Measurements from ENCODE around the gene KDM3B. TPM values are rescaled to one million over a fixed set of nuclear protein-coding genes. Genes with fewer than 3 reads are reported as not detected.

Gene KDM3B
- total RNA-seq, 1 donor from 2014 or later = 42.4 TPM

- DNase-seq (ENCODE audit: low read depth) (no peak), FAIRE-seq (no peak)
- H3K36me3 ChIP-seq (ENCODE audit: control insufficient read depth, insufficient read depth, low read length) = peaks cover 2% of the 10 kb centered on the region
- H3K27me3 ChIP-seq (ENCODE audit: control insufficient read depth, insufficient read depth, low read length) = no peaks in the 10 kb centered on the region
- no peak for TF ChIP-seq CTCF (IDR thresholded peaks at IDR 0.05; ENCODE audit: insufficient read depth, low read length, severe bottlenecking)
- no peak overlapping the region for H3K4me3 ChIP-seq (ENCODE audit: low read depth, low read length)
Observed at GRCh38 chr5:138370537-138370936, 18.1 kb downstream of the KDM3B start.

GRCh38 chr5:138371454-138371853 lies 19.0 kb downstream of the KDM3B start:
- no peak for TF ChIP-seq CTCF (IDR thresholded peaks at IDR 0.05; ENCODE audit: insufficient read depth, low read length, severe bottlenecking)
- Histone ChIP-seq H3K36me3 (ENCODE audit: control insufficient read depth, insufficient read depth, low read length) (peaks cover 2% of the 10 kb centered on the region), H3K27me3 (ENCODE audit: control insufficient read depth, insufficient read depth, low read length) (no peaks in the 10 kb centered on the region), H3K4me3 (ENCODE audit: low read depth, low read length) (no peak overlapping the region)
- DNase-seq (ENCODE audit: low read depth) (no peak), FAIRE-seq (no peak)

GRCh38 chr5:138372225-138372624 lies 19.7 kb downstream of the KDM3B start:
- Histone ChIP-seq H3K27me3 (ENCODE audit: control insufficient read depth, insufficient read depth, low read length) (no peaks in the 10 kb centered on the region), H3K36me3 (ENCODE audit: control insufficient read depth, insufficient read depth, low read length) (peaks cover 2% of the 10 kb centered on the region), H3K4me3 (ENCODE audit: low read depth, low read length) (no peak overlapping the region)
- no peak for TF ChIP-seq CTCF (IDR thresholded peaks at IDR 0.05; ENCODE audit: insufficient read depth, low read length, severe bottlenecking)
- FAIRE-seq = no peak
- DNase-seq (ENCODE audit: low read depth) = no peak

GRCh38 chr5:138372653-138373052 lies 20.2 kb downstream of the KDM3B start:
- H3K27me3 ChIP-seq (ENCODE audit: control insufficient read depth, insufficient read depth, low read length) = no peaks in the 10 kb centered on the region
- H3K4me3 ChIP-seq (ENCODE audit: low read depth, low read length) = no peak overlapping the region
- no peak for FAIRE-seq
- no peak for DNase-seq (ENCODE audit: low read depth)
- peaks cover 6% of the 10 kb centered on the region for H3K36me3 ChIP-seq (ENCODE audit: control insufficient read depth, insufficient read depth, low read length)
- no peak for TF ChIP-seq CTCF (IDR thresholded peaks at IDR 0.05; ENCODE audit: insufficient read depth, low read length, severe bottlenecking)

- Histone ChIP-seq H3K36me3 (ENCODE audit: control insufficient read depth, insufficient read depth, low read length) (peaks cover 14% of the 10 kb centered on the region), H3K27me3 (ENCODE audit: control insufficient read depth, insufficient read depth, low read length) (no peaks in the 10 kb centered on the region), H3K4me3 (ENCODE audit: low read depth, low read length) (no peak overlapping the region)
- DNase-seq (ENCODE audit: low read depth) = no peak
- no peak for FAIRE-seq
- TF ChIP-seq CTCF (IDR thresholded peaks at IDR 0.05; ENCODE audit: insufficient read depth, low read length, severe bottlenecking) = no peak
Observed at GRCh38 chr5:138382347-138382746, 29.9 kb downstream of the KDM3B start.

- TF ChIP-seq CTCF (IDR thresholded peaks at IDR 0.05; ENCODE audit: insufficient read depth, low read length, severe bottlenecking) = no peak
- no peak overlapping the region for H3K4me3 ChIP-seq (ENCODE audit: low read depth, low read length)
- DNase-seq (ENCODE audit: low read depth) (no peak), FAIRE-seq (no peak)
- no peaks in the 10 kb centered on the region for H3K27me3 ChIP-seq (ENCODE audit: control insufficient read depth, insufficient read depth, low read length)
- peaks cover 14% of the 10 kb centered on the region for H3K36me3 ChIP-seq (ENCODE audit: control insufficient read depth, insufficient read depth, low read length)
Observed at GRCh38 chr5:138385660-138386059, 33.2 kb downstream of the KDM3B start.

All from bronchial epithelial cell (primary cell).